Kidney glomerular epithelial cell (primary cell): ENCODE data around the gene ABCC9.

Experiments used
- DNase-seq: peaks from one replicate; lab custom pipeline; 2025; lab: John Stamatoyannopoulos, UW

The ABCC9 gene

GRCh38 chr12:21773806-21774205 lies 167.4 kb downstream of the ABCC9 start:
- DNase-seq: no peak

- DNase-seq: no peak
Measured at GRCh38 chr12:21773263-21773741, 167.9 kb downstream of the ABCC9 start.

DNA sequence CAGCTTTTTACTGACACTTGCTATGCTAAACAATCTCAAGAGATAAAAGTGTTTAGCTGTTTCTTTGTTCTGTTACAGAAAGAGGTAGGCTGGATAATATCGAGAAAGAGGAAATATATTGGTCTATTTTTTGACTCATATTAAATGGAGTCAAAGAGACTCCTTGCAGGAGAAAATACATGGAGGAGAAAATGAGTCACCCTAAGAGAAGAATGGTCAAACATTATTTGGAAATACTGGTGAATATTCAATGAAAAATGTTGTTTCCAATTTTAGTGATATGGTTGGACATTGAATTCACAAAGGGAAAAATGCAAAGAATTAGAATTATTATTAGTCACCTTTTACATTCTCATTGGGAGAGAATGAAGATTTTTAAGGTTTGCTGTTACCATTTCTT lies 169.9 kb downstream of the ABCC9 start:
- peak; percentile 23 for DNase-seq

- DNase-seq: no peak
Measured at GRCh38 chr12:21769307-21769706, 171.9 kb downstream of the ABCC9 start.

GRCh38 chr12:21766403-21766802 lies 174.8 kb downstream of the ABCC9 start:
- DNase-seq: no peak

- DNase-seq: no peak
Measured at GRCh38 chr12:21764950-21765349, 176.3 kb downstream of the ABCC9 start.

DNA sequence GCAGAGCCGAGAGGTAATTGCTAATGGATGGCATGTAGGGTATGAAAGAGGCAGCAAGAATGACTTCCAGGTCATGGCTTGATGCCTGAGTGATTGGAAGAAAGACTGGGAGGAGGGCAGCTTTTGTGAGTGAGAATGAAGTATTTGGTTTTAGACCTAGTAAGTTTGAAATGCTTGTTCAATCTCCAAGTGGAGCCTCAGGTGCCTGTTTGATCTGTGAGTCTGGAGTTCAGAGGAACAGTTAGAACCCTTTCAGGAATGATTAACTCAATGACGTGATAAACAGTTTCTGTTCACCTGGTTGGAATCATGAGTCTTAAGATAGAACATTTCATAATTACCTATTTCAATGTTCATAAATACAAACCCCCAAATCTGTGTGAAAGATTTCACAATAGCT lies 177.2 kb downstream of the ABCC9 start:
- DNase-seq: no peak

GRCh38 chr12:21763531-21763930 lies 177.7 kb downstream of the ABCC9 start:
- DNase-seq: no peak

DNA sequence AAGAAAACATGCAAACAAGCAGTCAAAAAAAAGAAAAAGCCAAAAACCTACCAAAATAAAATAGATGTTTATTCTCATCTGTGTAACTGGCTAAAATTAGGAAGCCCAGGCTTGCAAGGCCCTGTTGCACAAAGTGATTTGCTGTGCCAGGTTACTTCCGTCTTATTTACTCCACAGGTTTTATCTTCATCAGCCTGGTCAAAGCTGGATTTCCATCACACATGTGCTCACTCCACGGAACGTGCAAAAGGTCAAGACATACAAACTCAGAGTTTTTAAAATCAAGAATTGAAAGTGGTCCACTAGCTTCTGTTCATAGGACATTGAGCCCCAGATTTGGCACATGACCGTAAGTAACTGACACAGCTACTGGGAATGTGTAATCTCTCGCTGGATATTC lies 181.5 kb downstream of the ABCC9 start:
- DNase-seq: no peak

DNA sequence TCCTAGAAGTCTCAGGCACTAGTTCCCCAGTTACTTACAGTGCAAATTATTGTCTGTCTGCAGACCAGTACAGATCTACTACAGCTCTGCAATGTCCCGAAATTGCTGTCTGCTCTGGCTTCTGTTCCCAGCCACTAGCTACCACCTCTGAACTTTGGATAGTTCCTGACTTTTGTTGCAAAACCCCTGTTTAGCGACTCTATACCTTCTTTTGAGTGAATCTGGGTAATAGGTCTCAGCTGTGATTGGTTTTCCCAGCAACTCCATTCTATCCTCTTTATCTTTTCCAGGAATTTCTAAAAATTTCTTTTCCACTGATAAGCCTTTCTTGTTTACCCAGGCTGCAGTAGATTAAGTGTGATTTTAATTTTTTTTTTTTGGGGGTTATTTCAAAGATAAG lies 183.5 kb downstream of the ABCC9 start:
- DNase-seq: no peak

- no peak for DNase-seq
Measured at GRCh38 chr12:21756699-21757098, 184.5 kb downstream of the ABCC9 start.

- DNase-seq: no peak
Measured at GRCh38 chr12:21751517-21751916, 189.7 kb downstream of the ABCC9 start.
